HG02642 (cell line): ENCODE data around the gene TRIM9.
"Not testable (repeated sequence)": the region's sequence is repeated elsewhere in the genome, so short reads cannot be mapped to it uniquely, and the experiment has no call there.

Experiments
- ATAC-seq: cut with Tn5 transposase; IDR thresholded peaks from one replicate; pipeline ENCODE4 v1.9.1; 2021; ENCODE audit warnings: mild to moderate bottlenecking; ENCODE audit not compliant: unreplicated experiment, poor library complexity

TRIM9 gene

GRCh38 chr14:50941638-50942037, 153.3 kb downstream of the TRIM9 start:
- ATAC-seq: not testable (repeated sequence)

GRCh38 chr14:50941151-50941550, 153.8 kb downstream of the TRIM9 start:
- no peak for ATAC-seq

- ATAC-seq: no peak
Observed at GRCh38 chr14:50937800-50938199, 157.1 kb downstream of the TRIM9 start.

GRCh38 chr14:50937325-50937724, 157.6 kb downstream of the TRIM9 start:
- no peak for ATAC-seq

- ATAC-seq: no peak
Observed at GRCh38 chr14:50936882-50937281, 158.0 kb downstream of the TRIM9 start.

GRCh38 chr14:50936016-50936340, 158.9 kb downstream of the TRIM9 start:
- no peak for ATAC-seq

GRCh38 chr14:50935126-50936015, 159.5 kb downstream of the TRIM9 start:
- ATAC-seq: no peak

GRCh38 chr14:50932592-50933495, 162.1 kb downstream of the TRIM9 start:
- no peak for ATAC-seq

GRCh38 chr14:50932156-50932555, 162.7 kb downstream of the TRIM9 start:
- no peak for ATAC-seq

- ATAC-seq: no peak
Observed at GRCh38 chr14:50931559-50931958, 163.3 kb downstream of the TRIM9 start.

GRCh38 chr14:50929506-50929905, 165.4 kb downstream of the TRIM9 start:
- ATAC-seq: no peak

- no peak for ATAC-seq
Observed at GRCh38 chr14:50928002-50928635, 166.8 kb downstream of the TRIM9 start.

GRCh38 chr14:50926851-50927386, 168.0 kb downstream of the TRIM9 start:
- no peak for ATAC-seq
